Sigmoid colon (tissue), 4 donors: ENCODE results near the gene HOXC5.

ENCODE experiments used
- CTCF ChIP-seq, 4 experiments: fragments of 450-650 bp in 3 of 4; fragments of 200-600 bp in 1 of 4; IDR thresholded peaks; one replicate each; pipeline ENCODE4 v1.5.1; 2016 to 2019; ENCODE audit warnings: antibody characterized with exemption in 4 of 4, mild to moderate bottlenecking in 3 of 4, moderate library complexity in 2 of 4
- EP300 ChIP-seq, 4 donors: sonication (generic); formaldehyde crosslinking; IDR thresholded peaks; one replicate each; pipeline ENCODE4 v1.6.1; 2017; ENCODE audit warnings: antibody characterized with exemption in 4 of 4
- POLR2A ChIP-seq, 2 donors: fragments of 450-650 bp; IDR thresholded peaks; one replicate each; pipeline ENCODE4 v1.6.1; 2016; ENCODE audit warnings: antibody characterized with exemption in 2 of 2, mild to moderate bottlenecking in 2 of 2, moderate library complexity in 2 of 2

- TF ChIP-seq CTCF (IDR thresholded peaks at IDR 0.05) (no peak), POLR2A (IDR thresholded peaks at IDR 0.05) (no peak), EP300 (IDR thresholded peaks at IDR 0.05) (no peak)
Measured at GRCh38 chr12:54065677-54066076, 32.8 kb downstream of the HOXC5 start.
